NT2/D1 (cell line): ENCODE data around the gene SAMD15.
A peak's percentile ranks its signal among the peaks of the same experiment; 100 is the strongest.

Experiments used
- DNase-seq: peaks from one replicate; pipeline ENCODE4 v3.0.0-alpha.2; 2011; ENCODE audit warnings: low read depth, low spot score
- H3K27me3 ChIP-seq: 2 replicates; pipeline ENCODE4 v1.6.0; 2011; ENCODE audit warnings: mild to moderate bottlenecking; ENCODE audit not compliant: insufficient read length, insufficient read depth
- H3K36me3 ChIP-seq: 2 replicates; pipeline ENCODE4 v1.6.1; 2011; ENCODE audit warnings: mild to moderate bottlenecking, low read length, mixed read lengths; ENCODE audit not compliant: insufficient read depth, insufficient read length
- H3K4me1 ChIP-seq: 2 replicates; pipeline ENCODE4 v1.5.1; 2011; ENCODE audit not compliant: insufficient read depth, insufficient read length
- H3K4me3 ChIP-seq: 2 replicates; pipeline ENCODE4 v1.5.1; 2011; ENCODE audit warnings: low read depth; ENCODE audit not compliant: insufficient read length
- H3K9ac ChIP-seq: 2 replicates; pipeline ENCODE4 v1.6.0; 2011; ENCODE audit warnings: low read depth; ENCODE audit not compliant: insufficient read length
- H3K9me3 ChIP-seq: 2 replicates; pipeline ENCODE4 v1.5.1; 2011; ENCODE audit warnings: mild to moderate bottlenecking, low read length; ENCODE audit not compliant: insufficient read depth
- SUZ12 ChIP-seq: IDR thresholded peaks from 2 replicates; pipeline ENCODE4 v1.6.1; 2011; ENCODE audit not compliant: insufficient read length, insufficient read depth; ENCODE audit errors: extremely low read depth
- YY1 ChIP-seq: IDR thresholded peaks from 2 replicates; pipeline ENCODE4 v1.6.1; 2011; ENCODE audit not compliant: insufficient read length, insufficient read depth
- ZNF274 ChIP-seq: IDR thresholded peaks from 2 replicates; pipeline ENCODE4 v1.6.1; 2011; ENCODE audit warnings: mild to moderate bottlenecking, low read depth, low read length

The SAMD15 gene

GRCh38 chr14:77355811-77356210, 21.4 kb upstream of the SAMD15 start:
- no peak for DNase-seq
- no peak for TF ChIP-seq SUZ12
- no peak for TF ChIP-seq YY1
- TF ChIP-seq ZNF274 = no peak
- H3K9me3 ChIP-seq = no peaks in the 10 kb centered on the region
- no peaks in the 10 kb centered on the region for H3K4me1 ChIP-seq
- no peak overlapping the region for H3K4me3 ChIP-seq
- no peaks in the 10 kb centered on the region for H3K36me3 ChIP-seq
- H3K27me3 ChIP-seq = no peaks in the 10 kb centered on the region
- H3K9ac ChIP-seq = no peak overlapping the region

- DNase-seq = no peak
- Histone ChIP-seq H3K36me3 (no peaks in the 10 kb centered on the region), H3K4me1 (no peaks in the 10 kb centered on the region), H3K27me3 (no peaks in the 10 kb centered on the region), H3K9me3 (no peaks in the 10 kb centered on the region), H3K9ac (no peak overlapping the region), H3K4me3 (no peak overlapping the region)
- TF ChIP-seq YY1 (no peak), ZNF274 (no peak), SUZ12 (no peak)
Observed at GRCh38 chr14:77356899-77357298, 20.3 kb upstream of the SAMD15 start.

- H3K9me3 ChIP-seq = no peaks in the 10 kb centered on the region
- H3K4me3 ChIP-seq = no peak overlapping the region
- no peaks in the 10 kb centered on the region for H3K36me3 ChIP-seq
- no peak for DNase-seq
- no peaks in the 10 kb centered on the region for H3K4me1 ChIP-seq
- no peaks in the 10 kb centered on the region for H3K27me3 ChIP-seq
- H3K9ac ChIP-seq = no peak overlapping the region
- no peak for TF ChIP-seq YY1
Observed at GRCh38 chr14:77359626-77360025, 17.6 kb upstream of the SAMD15 start.

GRCh38 chr14:77364146-77364545, 13.0 kb upstream of the SAMD15 start:
- H3K4me1 ChIP-seq = no peaks in the 10 kb centered on the region
- TF ChIP-seq SUZ12 (no peak), YY1 (no peak), ZNF274 (no peak)
- H3K9me3 ChIP-seq = no peaks in the 10 kb centered on the region
- H3K4me3 ChIP-seq = no peak overlapping the region
- H3K27me3 ChIP-seq = no peaks in the 10 kb centered on the region
- H3K9ac ChIP-seq = no peak overlapping the region
- no peak for DNase-seq
- H3K36me3 ChIP-seq = no peaks in the 10 kb centered on the region

- no peaks in the 10 kb centered on the region for H3K4me1 ChIP-seq
Observed at GRCh38 chr14:77369285-77369684, 7.9 kb upstream of the SAMD15 start.

GRCh38 chr14:77372304-77372841, 4.8 kb upstream of the SAMD15 start:
- Histone ChIP-seq H3K27me3 (no peaks in the 10 kb centered on the region), H3K9me3 (no peaks in the 10 kb centered on the region), H3K36me3 (no peaks in the 10 kb centered on the region), H3K4me3 (no peak overlapping the region), H3K9ac (no peak overlapping the region), H3K4me1 (no peaks in the 10 kb centered on the region)
- TF ChIP-seq SUZ12 (no peak), YY1 (no peak), ZNF274 (no peak)
- no peak for DNase-seq

More at GRCh38 chr14:77369285-77369684, 7.9 kb upstream of the SAMD15 start:
- H3K36me3 ChIP-seq = no peaks in the 10 kb centered on the region
- H3K4me3 ChIP-seq = no peak overlapping the region
- no peak overlapping the region for H3K9ac ChIP-seq
- no peaks in the 10 kb centered on the region for H3K9me3 ChIP-seq
- TF ChIP-seq ZNF274 (no peak), YY1 (no peak)
- H3K27me3 ChIP-seq = no peaks in the 10 kb centered on the region
- DNase-seq = no peak

GRCh38 chr14:77375164-77375950, 1.8 kb upstream of the SAMD15 start:
- TF ChIP-seq SUZ12 = no peak
- no peaks in the 10 kb centered on the region for H3K4me1 ChIP-seq
- no peak overlapping the region for H3K9ac ChIP-seq
- no peaks in the 10 kb centered on the region for H3K36me3 ChIP-seq
- H3K27me3 ChIP-seq = no peaks in the 10 kb centered on the region
- no peak for DNase-seq
- peak overlapping the region; percentile 72 for H3K4me3 ChIP-seq
- peaks cover 12% of the 10 kb centered on the region; the same call in 1 of the 2 replicates for H3K9me3 ChIP-seq
